PC-9 (cell line): ENCODE data around the gene ANO4.

ENCODE experiments used
- CTCF ChIP-seq: fragments of 200-600 bp; sonication (generic); conservative IDR thresholded peaks from 2 replicates; pipeline ENCODE4 v1.6.1; 2017; ENCODE audit warnings: mixed run types, antibody characterized with exemption, mild to moderate bottlenecking, moderate library complexity
- EZH2 ChIP-seq: fragments of 200-600 bp; sonication (generic); IDR thresholded peaks from 2 replicates; pipeline ENCODE4 v1.8.0; 2017; ENCODE audit warnings: antibody characterized with exemption, low read depth

GRCh38 chr12:101117842-101118241 is 323.3 kb downstream of the ANO4 start:
- no peak for TF ChIP-seq CTCF
- TF ChIP-seq EZH2: no peak
